GM12872 (cell line): ENCODE results near the gene PDE7B.

Experiments
- TF ChIP-seq, protein P1 (sequence below): IDR thresholded peaks from 3 replicates; pipeline ENCODE4 v1.5.1; 2011; ENCODE audit warnings: low read depth, mild to moderate bottlenecking, low read length, moderate library complexity; ENCODE audit not compliant: insufficient read depth

The PDE7B gene

DNA sequence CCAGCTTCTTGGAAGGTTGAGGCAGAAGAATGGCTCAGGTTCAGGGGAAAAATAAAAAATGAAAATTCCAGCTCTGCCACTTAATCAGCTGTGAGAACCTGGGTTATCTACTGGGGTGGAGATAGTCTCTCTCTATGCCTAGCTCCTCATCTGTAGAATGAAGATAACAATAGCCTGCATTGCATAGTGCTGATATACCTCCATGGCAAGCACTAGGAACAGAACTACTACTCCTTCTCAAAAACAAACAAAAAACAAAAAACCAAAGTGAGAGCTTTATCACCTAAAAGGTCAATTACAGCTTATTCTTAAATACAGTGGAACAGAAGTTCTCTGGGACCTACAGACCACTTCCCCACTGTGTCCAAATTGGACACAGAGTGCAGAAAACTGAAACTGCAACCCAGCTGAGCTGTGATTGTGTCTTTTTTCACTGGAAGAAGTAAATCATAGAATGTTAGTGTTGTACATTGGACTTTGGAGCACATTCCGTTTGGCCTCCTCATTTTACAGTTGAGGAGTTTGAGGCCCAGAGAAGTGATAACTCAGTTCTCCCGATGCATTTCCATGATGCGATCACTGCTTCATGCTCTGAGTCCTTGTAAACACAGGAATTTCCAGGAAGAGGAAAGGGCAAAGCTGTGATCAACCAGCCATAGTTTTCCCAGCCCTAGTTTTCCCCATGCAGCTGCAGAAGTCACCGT, 375.3 kb downstream of the PDE7B start:
- TF ChIP-seq, protein P1, sequence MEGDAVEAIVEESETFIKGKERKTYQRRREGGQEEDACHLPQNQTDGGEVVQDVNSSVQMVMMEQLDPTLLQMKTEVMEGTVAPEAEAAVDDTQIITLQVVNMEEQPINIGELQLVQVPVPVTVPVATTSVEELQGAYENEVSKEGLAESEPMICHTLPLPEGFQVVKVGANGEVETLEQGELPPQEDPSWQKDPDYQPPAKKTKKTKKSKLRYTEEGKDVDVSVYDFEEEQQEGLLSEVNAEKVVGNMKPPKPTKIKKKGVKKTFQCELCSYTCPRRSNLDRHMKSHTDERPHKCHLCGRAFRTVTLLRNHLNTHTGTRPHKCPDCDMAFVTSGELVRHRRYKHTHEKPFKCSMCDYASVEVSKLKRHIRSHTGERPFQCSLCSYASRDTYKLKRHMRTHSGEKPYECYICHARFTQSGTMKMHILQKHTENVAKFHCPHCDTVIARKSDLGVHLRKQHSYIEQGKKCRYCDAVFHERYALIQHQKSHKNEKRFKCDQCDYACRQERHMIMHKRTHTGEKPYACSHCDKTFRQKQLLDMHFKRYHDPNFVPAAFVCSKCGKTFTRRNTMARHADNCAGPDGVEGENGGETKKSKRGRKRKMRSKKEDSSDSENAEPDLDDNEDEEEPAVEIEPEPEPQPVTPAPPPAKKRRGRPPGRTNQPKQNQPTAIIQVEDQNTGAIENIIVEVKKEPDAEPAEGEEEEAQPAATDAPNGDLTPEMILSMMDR, result no peak

DNA sequence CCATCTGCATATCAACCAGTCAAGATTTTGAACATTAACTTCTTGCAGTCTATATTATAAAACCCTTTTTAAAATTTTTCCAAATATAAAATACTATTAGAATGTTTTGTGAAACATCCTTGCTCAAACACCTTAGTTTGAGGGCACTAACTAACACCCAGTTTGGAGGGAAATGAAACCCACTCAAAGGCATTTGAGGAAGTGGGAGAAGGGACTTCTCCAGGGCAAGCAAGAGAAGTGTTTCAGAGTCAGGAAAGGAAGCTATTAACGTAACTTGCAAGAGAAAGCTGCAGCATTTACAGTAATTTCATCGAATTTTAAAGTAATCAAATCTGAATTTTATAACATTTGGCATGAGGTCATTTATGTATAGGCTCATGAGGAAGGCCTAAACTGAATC, 377.3 kb downstream of the PDE7B start:
- TF ChIP-seq, protein P1, result no peak

- TF ChIP-seq, protein P1, result no peak
These were observed 378.8 kb downstream of the PDE7B start for GRCh38 chr6:136230219-136230853.

DNA sequence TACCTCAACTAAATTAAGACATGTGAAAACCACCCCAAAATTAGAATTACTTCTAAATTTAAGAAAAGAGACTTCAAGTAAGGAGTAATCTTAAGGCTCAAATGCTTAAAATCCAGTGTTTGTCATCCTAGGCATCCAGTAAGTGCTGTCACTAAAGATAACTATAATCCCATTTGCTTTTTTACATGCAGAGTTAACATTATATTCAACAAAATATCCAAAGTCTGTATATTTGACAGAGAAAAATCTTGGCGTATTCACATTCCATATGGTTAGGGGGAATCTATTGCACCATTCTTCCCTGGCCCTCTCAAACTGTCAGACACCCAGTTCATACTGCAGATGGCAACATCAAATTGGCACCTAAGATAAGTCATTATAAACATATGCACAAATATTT, 381.2 kb downstream of the PDE7B start:
- TF ChIP-seq, protein P1, result no peak

DNA sequence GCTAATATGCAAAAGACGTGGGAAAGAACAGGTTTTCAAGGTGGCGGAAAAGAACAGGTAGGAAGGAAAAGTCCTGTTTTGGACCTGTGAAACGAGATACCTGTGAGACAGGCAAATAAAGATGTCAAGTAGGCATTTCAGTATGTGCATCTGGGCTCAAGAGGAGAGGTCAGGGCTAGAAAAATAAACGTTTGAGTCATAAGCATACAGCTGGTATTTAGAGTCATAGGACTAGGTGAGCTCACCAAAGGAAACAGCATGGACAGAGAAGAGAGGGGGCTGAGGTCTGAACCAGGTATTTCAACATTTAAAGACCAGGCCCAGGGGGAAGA, 383.7 kb downstream of the PDE7B start:
- TF ChIP-seq, protein P1, result no peak

- TF ChIP-seq, protein P1, result no peak
These were observed 385.2 kb downstream of the PDE7B start for GRCh38 chr6:136236466-136237293.

GRCh38 chr6:136244061-136244616, 392.6 kb downstream of the PDE7B start:
- TF ChIP-seq, protein P1, result no peak
